HepG2 (cell line): ENCODE data around the gene KCTD5. TPM values are rescaled to one million over a fixed set of nuclear protein-coding genes. Genes with fewer than 3 reads are reported as not detected.
"Not testable (repeated sequence)": the region's sequence is repeated elsewhere in the genome, so short reads cannot be mapped to it uniquely, and the experiment has no call there.

ENCODE experiments used
- ATAC-seq: fragments of 200-7000 bp; cut with Tn5 transposase; 3 replicates; pipeline ENCODE4 v1.9.1; 2020; ENCODE audit warnings: mild to moderate bottlenecking, moderate library complexity
- BruUV-seq: library from RNA; stranded (reverse); fragments of 400-500 nt; replicated peaks from 2 replicates; lab custom pipeline; 2021; lab: Mats Ljungman, UMichigan
- CTCF ChIA-PET: fragments of 300-600 bp; formaldehyde crosslinking; extraction: SDS; loops from one replicate; lab custom pipeline; 2021; ENCODE audit warnings: low total read pairs, inconsistent platforms, low intra/inter-chr PET ratio; lab: Yijun Ruan, JAX
- POLR2A ChIA-PET: fragments of 350-600 bp; sonication (Branson Sonifier 250); formaldehyde crosslinking; loops from one replicate; lab custom pipeline; 2020; ENCODE audit warnings: antibody characterized with exemption, inconsistent platforms; lab: Yijun Ruan, JAX
- DNase-seq: peaks from one replicate; pipeline ENCODE4 v3.0.0-alpha.2; 2015; ENCODE audit warnings: low spot score
- FAIRE-seq: peaks from 3 replicates; lab custom pipeline; 2011; peaks lifted over from hg19 to GRCh38; lab: Jason Lieb, UNC
- H2AFZ ChIP-seq: one replicate; pipeline ENCODE4 v1.6.1; 2011; ENCODE audit warnings: low read length, inconsistent platforms
- H3K27ac ChIP-seq: fragments of 300-600 bp; 3 replicates; pipeline ENCODE4 v1.8.0; 2011; ENCODE audit warnings: mixed run types, mild to moderate bottlenecking, mixed read lengths, low read length, inconsistent platforms; ENCODE audit not compliant: insufficient read depth; ENCODE audit errors: extremely low read length
- H3K27me3 ChIP-seq, 2 experiments: fragments of 200-600 bp in 1 of 2; 2 replicates in 1 of 2; 3 replicates in 1 of 2; pipeline versions ENCODE4 v1.6.0 to v1.8.0; 2011; ENCODE audit warnings: low read length in 2 of 2, mild to moderate bottlenecking in 2 of 2, moderate library complexity in 2 of 2, inconsistent platforms in 1 of 2; ENCODE audit not compliant: insufficient read depth in 2 of 2, control insufficient read depth in 1 of 2
- H3K36me3 ChIP-seq, 2 experiments: fragments of 200-600 bp in 1 of 2; replicated peaks in 1 of 2; 2 replicates in 1 of 2; 3 replicates in 1 of 2; pipeline versions ENCODE4 v1.5.1 to v1.8.0; 2011; ENCODE audit warnings: low read length in 2 of 2, inconsistent platforms in 1 of 2; ENCODE audit not compliant: insufficient read depth in 2 of 2, control insufficient read depth in 1 of 2
- H3K4me1 ChIP-seq: 2 replicates; pipeline ENCODE4 v1.5.1; 2012; ENCODE audit warnings: low read length, inconsistent platforms; ENCODE audit not compliant: insufficient read depth
- H3K4me2 ChIP-seq: 2 replicates; pipeline ENCODE4 v1.6.0; 2011; ENCODE audit warnings: low read depth, low read length, inconsistent platforms
- H3K4me3 ChIP-seq, 3 experiments: fragments of 200-600 bp in 1 of 3; sonication (generic), shearing (Covaris generic) in 1 of 3; replicated peaks in 1 of 3; 2 replicates each; pipeline ENCODE4 v1.5.1; 2011 to 2016; ENCODE audit warnings: low read length in 3 of 3, inconsistent platforms in 2 of 3, low read depth in 2 of 3, mild to moderate bottlenecking in 2 of 3, control low read depth in 1 of 3, mixed read lengths in 1 of 3; ENCODE audit not compliant: insufficient read depth in 1 of 3
- H3K79me2 ChIP-seq: one replicate; pipeline ENCODE4 v1.6.1; 2011; ENCODE audit warnings: low read length, inconsistent platforms; ENCODE audit not compliant: insufficient read depth
- H3K9ac ChIP-seq: 2 replicates; pipeline ENCODE4 v1.6.0; 2011; ENCODE audit warnings: mild to moderate bottlenecking, low read depth, low read length, inconsistent platforms; ENCODE audit not compliant: insufficient read depth
- H3K9me3 ChIP-seq: 2 replicates; pipeline ENCODE4 v1.5.1; 2012; ENCODE audit warnings: mild to moderate bottlenecking, low read length
- H4K20me1 ChIP-seq: 2 replicates; pipeline ENCODE4 v1.6.0; 2011; ENCODE audit warnings: inconsistent platforms, mild to moderate bottlenecking, low read length, moderate library complexity; ENCODE audit not compliant: insufficient read depth
- RAD21 ChIP-seq: fragments of 450-650 bp; formaldehyde crosslinking; IDR thresholded peaks from 2 replicates; pipeline ENCODE4 v1.5.0; 2020; ENCODE audit warnings: mild to moderate bottlenecking
- STAG1 ChIP-seq: sonication (generic); formaldehyde crosslinking; IDR thresholded peaks from 2 replicates; pipeline ENCODE4 v1.4.0; 2020; ENCODE audit warnings: missing genetic modification reagents
- ZFY ChIP-seq: sonication (generic); formaldehyde crosslinking; IDR thresholded peaks from 2 replicates; pipeline ENCODE4 v1.4.0; 2020; ENCODE audit warnings: missing genetic modification reagents
- WGBS: methylation state at CpG from one replicate; pipeline ENCODE4 v1.1.6; 2017; ENCODE audit warnings: low lambda C conversion rate; 5-methylcytosine and 5-hydroxymethylcytosine counted together
- in situ Hi-C: cut with HindIII; loops from 2 replicates; pipeline ENCODE4 v1.10.0; 2017; ENCODE audit warnings: low pct_unique_long_range_greater_than_20kb; ENCODE audit not compliant: extremely low pct_ligation_motif_present
- intact Hi-C: fragments of 100-400 bp; cut with micrococcal nuclease; formaldehyde crosslinking; loops from one replicate; pipeline ENCODE4 v1.10.0; 2022; ENCODE audit not compliant: unreplicated experiment
- polyA plus RNA-seq, 8 experiments: library from polyadenylated mRNA; depleted of rRNA in 3 of 8; stranded (reverse) in 7 of 8; unstranded in 1 of 8; fragments of >200 nt; fragmentation: Illumina TruSeq in 4 of 8; extraction: Trizol in 4 of 8; gene quantifications; 2 replicates each; pipeline versions ENCODE4 v1.2.1 to v1.2.3, GENCODE V29; 2011 to 2016; ENCODE audit warnings: low read depth in 4 of 8, missing spikeins in 1 of 8, mixed read lengths in 1 of 8; ENCODE audit not compliant: insufficient read depth in 1 of 8
- total RNA-seq, 5 experiments: library from RNA; depleted of rRNA; stranded (reverse); fragments of >200 nt; fragmentation: Illumina TruSeq; extraction: Trizol; gene quantifications; 2 replicates each; pipeline ENCODE4 v1.2.3, GENCODE V29; 2016; ENCODE audit warnings: low read depth in 1 of 5
- TF ChIP-seq, protein P1 (sequence below), 2 experiments: sonication (generic) in 1 of 2; formaldehyde crosslinking in 1 of 2; IDR thresholded peaks; 2 replicates each; pipeline versions ENCODE4 v1.4.0 to v1.6.1; 2018 to 2020; ENCODE audit warnings: missing genetic modification reagents in 2 of 2, borderline replicate concordance in 1 of 2, low read depth in 1 of 2, mild to moderate bottlenecking in 1 of 2, missing biosample characterization in 1 of 2
- TF ChIP-seq, protein P2 (sequence below): sonication (generic); formaldehyde crosslinking; IDR thresholded peaks from 2 replicates; pipeline ENCODE4 v1.5.1; 2020; ENCODE audit warnings: mild to moderate bottlenecking, missing genetic modification reagents, moderate library complexity
- TF ChIP-seq, protein P3 (sequence below): sonication (generic); formaldehyde crosslinking; IDR thresholded peaks from 2 replicates; pipeline ENCODE4 v1.5.0; 2020; ENCODE audit warnings: mild to moderate bottlenecking, missing genetic modification reagents, moderate library complexity

Gene KCTD5
- total and polyA plus RNA-seq, 2 of the 13 experiments (the other 11 are each of a cell fraction or from before 2014, with no cell fraction given) = 25.4 to 29.8 TPM

DNA sequence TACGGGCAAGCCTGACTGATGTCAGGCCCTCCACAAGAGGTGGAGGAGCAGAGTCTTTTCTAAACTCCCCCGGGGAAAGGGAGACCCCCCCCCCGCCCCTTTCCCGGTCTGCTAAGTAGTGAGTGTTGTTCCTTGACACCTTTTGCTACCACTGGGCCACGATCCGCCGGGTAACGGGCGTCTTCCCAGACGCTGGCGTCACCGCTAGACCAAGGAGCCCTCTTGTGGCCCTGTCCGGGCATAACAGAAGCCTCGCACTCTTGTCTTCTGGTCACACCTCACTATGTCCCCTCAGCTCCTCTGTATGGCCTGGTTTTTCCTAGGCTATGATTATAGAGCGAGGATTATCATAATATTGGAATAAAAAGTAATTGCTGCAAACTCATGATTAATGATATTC is 12.3 kb upstream of the KCTD5 start (continued):
- TF ChIP-seq ZFY (peak; percentile 40; the same call in 1 of the 2 replicates), RAD21 (CRISPR knock-in tag) (0 out of 2 replicates have a peak, but pooled peaks have one; percentile 17), STAG1 (peak; percentile 73)
- TF ChIP-seq, protein P1, sequence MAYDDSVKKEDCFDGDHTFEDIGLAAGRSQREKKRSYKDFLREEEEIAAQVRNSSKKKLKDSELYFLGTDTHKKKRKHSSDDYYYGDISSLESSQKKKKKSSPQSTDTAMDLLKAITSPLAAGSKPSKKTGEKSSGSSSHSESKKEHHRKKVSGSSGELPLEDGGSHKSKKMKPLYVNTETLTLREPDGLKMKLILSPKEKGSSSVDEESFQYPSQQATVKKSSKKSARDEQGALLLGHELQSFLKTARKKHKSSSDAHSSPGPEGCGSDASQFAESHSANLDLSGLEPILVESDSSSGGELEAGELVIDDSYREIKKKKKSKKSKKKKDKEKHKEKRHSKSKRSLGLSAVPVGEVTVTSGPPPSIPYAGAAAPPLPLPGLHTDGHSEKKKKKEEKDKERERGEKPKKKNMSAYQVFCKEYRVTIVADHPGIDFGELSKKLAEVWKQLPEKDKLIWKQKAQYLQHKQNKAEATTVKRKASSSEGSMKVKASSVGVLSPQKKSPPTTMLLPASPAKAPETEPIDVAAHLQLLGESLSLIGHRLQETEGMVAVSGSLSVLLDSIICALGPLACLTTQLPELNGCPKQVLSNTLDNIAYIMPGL (CRISPR knock-in tag; IDR thresholded peaks at IDR 0.05; ENCODE audit: borderline replicate concordance in 1 of 2, low read depth in 1 of 2) = peak; percentile 23 to 57; a peak in 1 of 4 replicates
- TF ChIP-seq, protein P2, sequence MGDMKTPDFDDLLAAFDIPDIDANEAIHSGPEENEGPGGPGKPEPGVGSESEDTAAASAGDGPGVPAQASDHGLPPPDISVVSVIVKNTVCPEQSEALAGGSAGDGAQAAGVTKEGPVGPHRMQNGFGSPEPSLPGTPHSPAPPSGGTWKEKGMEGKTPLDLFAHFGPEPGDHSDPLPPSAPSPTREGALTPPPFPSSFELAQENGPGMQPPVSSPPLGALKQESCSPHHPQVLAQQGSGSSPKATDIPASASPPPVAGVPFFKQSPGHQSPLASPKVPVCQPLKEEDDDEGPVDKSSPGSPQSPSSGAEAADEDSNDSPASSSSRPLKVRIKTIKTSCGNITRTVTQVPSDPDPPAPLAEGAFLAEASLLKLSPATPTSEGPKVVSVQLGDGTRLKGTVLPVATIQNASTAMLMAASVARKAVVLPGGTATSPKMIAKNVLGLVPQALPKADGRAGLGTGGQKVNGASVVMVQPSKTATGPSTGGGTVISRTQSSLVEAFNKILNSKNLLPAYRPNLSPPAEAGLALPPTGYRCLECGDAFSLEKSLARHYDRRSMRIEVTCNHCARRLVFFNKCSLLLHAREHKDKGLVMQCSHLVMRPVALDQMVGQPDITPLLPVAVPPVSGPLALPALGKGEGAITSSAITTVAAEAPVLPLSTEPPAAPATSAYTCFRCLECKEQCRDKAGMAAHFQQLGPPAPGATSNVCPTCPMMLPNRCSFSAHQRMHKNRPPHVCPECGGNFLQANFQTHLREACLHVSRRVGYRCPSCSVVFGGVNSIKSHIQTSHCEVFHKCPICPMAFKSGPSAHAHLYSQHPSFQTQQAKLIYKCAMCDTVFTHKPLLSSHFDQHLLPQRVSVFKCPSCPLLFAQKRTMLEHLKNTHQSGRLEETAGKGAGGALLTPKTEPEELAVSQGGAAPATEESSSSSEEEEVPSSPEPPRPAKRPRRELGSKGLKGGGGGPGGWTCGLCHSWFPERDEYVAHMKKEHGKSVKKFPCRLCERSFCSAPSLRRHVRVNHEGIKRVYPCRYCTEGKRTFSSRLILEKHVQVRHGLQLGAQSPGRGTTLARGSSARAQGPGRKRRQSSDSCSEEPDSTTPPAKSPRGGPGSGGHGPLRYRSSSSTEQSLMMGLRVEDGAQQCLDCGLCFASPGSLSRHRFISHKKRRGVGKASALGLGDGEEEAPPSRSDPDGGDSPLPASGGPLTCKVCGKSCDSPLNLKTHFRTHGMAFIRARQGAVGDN (CRISPR knock-in tag) = peak; percentile 47

DNA sequence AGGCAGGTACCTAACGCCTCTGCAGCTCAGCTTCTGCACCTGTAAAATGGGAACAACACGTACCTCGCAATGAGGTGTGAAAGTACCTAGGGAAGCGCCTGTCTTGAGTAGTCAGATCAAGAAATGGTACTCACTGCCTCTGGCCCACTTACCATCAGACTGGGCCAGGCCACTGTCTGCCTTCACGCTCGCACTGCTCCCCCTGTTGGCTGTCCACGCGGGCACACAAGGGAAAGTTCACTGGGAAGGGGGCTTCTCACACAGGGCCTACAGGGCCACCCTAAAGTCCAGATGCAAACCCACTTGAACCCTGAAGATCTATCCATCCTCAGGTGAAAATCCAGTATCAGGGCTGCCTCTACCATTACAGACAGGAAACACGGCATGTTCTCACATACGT is 11.1 kb upstream of the KCTD5 start:
- FAIRE-seq = peak; percentile 58
- H4K20me1 ChIP-seq = not testable (repeated sequence)

More for the DNA sequence above, 11.1 kb upstream of the KCTD5 start:
- DNase-seq, H3K9me3 ChIP-seq, H3K9ac ChIP-seq, H3K27ac ChIP-seq, H3K36me3 ChIP-seq, in situ Hi-C loops, H3K4me3 ChIP-seq, H2AFZ ChIP-seq, BruUV-seq, H3K4me2 ChIP-seq, CTCF ChIA-PET, intact Hi-C loops, POLR2A ChIA-PET, H3K27me3 ChIP-seq: not testable (repeated sequence)
- 81% methylated on average over 2 of the region's 10 CpGs for WGBS
- ATAC-seq = peak; percentile 53
- TF ChIP-seq STAG1 = peak; percentile 15; the same call in 1 of the 2 replicates
- TF ChIP-seq, protein P3, sequence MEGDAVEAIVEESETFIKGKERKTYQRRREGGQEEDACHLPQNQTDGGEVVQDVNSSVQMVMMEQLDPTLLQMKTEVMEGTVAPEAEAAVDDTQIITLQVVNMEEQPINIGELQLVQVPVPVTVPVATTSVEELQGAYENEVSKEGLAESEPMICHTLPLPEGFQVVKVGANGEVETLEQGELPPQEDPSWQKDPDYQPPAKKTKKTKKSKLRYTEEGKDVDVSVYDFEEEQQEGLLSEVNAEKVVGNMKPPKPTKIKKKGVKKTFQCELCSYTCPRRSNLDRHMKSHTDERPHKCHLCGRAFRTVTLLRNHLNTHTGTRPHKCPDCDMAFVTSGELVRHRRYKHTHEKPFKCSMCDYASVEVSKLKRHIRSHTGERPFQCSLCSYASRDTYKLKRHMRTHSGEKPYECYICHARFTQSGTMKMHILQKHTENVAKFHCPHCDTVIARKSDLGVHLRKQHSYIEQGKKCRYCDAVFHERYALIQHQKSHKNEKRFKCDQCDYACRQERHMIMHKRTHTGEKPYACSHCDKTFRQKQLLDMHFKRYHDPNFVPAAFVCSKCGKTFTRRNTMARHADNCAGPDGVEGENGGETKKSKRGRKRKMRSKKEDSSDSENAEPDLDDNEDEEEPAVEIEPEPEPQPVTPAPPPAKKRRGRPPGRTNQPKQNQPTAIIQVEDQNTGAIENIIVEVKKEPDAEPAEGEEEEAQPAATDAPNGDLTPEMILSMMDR (CRISPR knock-in tag) = peak; percentile 43
- peaks cover 11% of the 10 kb centered on the region for H3K79me2 ChIP-seq
- H3K4me1 ChIP-seq = peaks cover 29% of the 10 kb centered on the region
